GM19395 (cell line): ENCODE results near the gene CD247.

Experiments used
- ATAC-seq: cut with Tn5 transposase; IDR thresholded peaks from one replicate; pipeline ENCODE4 v1.9.1; 2021; ENCODE audit warnings: mild to moderate bottlenecking, moderate library complexity; ENCODE audit not compliant: unreplicated experiment

CD247 gene

GRCh38 chr1:167489571-167490340, 28.6 kb downstream of the CD247 start:
- ATAC-seq, result no peak

- no peak for ATAC-seq
These were observed 29.5 kb downstream of the CD247 start for GRCh38 chr1:167488786-167489185.

- ATAC-seq, result no peak
These were observed 30.7 kb downstream of the CD247 start for GRCh38 chr1:167487614-167488013.

GRCh38 chr1:167486090-167486824, 32.1 kb downstream of the CD247 start:
- no peak for ATAC-seq

- no peak for ATAC-seq
These were observed 33.4 kb downstream of the CD247 start for GRCh38 chr1:167484726-167485502.

- no peak for ATAC-seq
These were observed 34.5 kb downstream of the CD247 start for GRCh38 chr1:167483790-167484189.

- ATAC-seq, result no peak
These were observed 36.1 kb downstream of the CD247 start for GRCh38 chr1:167482184-167482583.

GRCh38 chr1:167479331-167479979, 38.9 kb downstream of the CD247 start:
- no peak for ATAC-seq

GRCh38 chr1:167477986-167478385, 40.3 kb downstream of the CD247 start:
- ATAC-seq, result no peak

GRCh38 chr1:167476061-167476460, 42.3 kb downstream of the CD247 start:
- no peak for ATAC-seq

GRCh38 chr1:167474191-167474641, 44.1 kb downstream of the CD247 start:
- ATAC-seq, result no peak

- ATAC-seq, result no peak
These were observed 44.6 kb downstream of the CD247 start for GRCh38 chr1:167473761-167474160.

- ATAC-seq, result no peak
These were observed 45.4 kb downstream of the CD247 start for GRCh38 chr1:167472752-167473521.

- ATAC-seq, result no peak
These were observed 46.8 kb downstream of the CD247 start for GRCh38 chr1:167471568-167471967.

GRCh38 chr1:167469280-167469965, 48.9 kb downstream of the CD247 start:
- ATAC-seq, result no peak

GRCh38 chr1:167467752-167468151, 50.6 kb downstream of the CD247 start:
- no peak for ATAC-seq

- ATAC-seq, result no peak
These were observed 51.1 kb downstream of the CD247 start for GRCh38 chr1:167467126-167467710.

GRCh38 chr1:167465743-167466142, 52.6 kb downstream of the CD247 start:
- ATAC-seq, result no peak

- no peak for ATAC-seq
These were observed 53.3 kb downstream of the CD247 start for GRCh38 chr1:167465018-167465417.
